ENCODE measurements around the gene EMP1.

The EMP1 gene

DNA sequence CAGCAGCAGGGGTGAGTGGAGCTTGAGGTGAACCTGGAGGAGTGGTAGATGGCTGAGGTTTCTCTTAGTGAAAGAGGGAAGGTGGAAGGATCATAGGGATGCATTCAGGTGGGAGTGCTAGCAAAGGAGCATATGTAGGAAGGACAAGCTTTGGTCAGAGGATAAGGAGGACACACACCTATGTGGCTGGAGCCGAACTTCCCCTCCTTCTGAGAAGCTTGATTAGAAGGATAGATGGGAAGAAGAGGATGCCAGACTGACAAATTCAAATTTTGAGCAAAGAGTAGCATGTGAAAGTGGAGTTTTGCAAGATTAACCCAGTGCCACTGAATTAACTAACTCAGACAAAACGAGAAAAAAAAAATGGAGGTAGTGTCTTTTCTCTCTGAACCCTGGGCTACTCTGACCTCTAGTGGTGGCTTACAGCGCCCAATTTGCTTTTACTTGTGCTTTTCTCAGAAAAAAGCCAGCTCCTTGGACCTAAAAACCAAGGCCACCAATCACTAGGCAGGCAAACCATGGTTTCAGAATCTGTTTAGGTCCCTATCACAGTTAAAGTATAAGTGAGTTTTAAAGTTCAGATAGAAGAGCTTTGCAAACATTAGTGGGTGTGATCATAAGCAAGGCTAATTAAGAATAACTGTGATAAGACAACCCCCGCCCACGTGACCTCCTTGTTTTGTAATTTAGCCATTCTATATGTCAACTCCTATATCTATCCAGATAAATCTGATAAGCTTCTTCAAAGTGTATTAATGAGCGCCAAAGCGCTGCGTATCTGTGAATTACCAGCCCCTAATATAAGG, 15.5 kb downstream of the EMP1 start:
- no peaks in the 10 kb centered on the region for H3K9me3 Mint-ChIP-seq
- H3K27ac Mint-ChIP-seq: no peak overlapping the region
- H3K4me1 Mint-ChIP-seq (ENCODE audit: low read depth): peaks cover 28% of the 10 kb centered on the region
- no peaks in the 10 kb centered on the region for H3K36me3 Mint-ChIP-seq (ENCODE audit: low read depth)
- H3K4me3 Mint-ChIP-seq: no peak overlapping the region
- no peaks in the 10 kb centered on the region for H3K27me3 Mint-ChIP-seq (ENCODE audit: low read depth)

DNA sequence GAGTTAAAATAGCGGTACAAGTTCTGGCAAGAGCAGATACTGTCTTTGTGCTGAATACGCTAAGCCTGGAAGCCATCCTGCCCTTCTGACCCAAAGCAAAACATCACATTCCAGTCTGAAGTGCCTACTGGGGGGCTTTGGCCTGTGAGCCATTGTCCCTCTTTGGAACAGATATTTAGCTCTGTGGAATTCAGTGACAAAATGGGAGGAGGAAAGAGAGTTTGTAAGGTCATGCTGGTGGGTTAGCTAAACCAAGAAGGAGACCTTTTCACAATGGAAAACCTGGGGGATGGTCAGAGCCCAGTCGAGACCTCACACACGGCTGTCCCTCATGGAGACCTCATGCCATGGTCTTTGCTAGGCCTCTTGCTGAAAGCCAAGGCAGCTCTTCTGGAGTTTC, 18.5 kb downstream of the EMP1 start:
- peaks cover 14% of the 10 kb centered on the region for H3K27me3 Mint-ChIP-seq (ENCODE audit: low read depth)
- no peaks in the 10 kb centered on the region for H3K36me3 Mint-ChIP-seq (ENCODE audit: low read depth)
- peaks cover 28% of the 10 kb centered on the region for H3K4me1 Mint-ChIP-seq (ENCODE audit: low read depth)
- H3K27ac Mint-ChIP-seq: no peak overlapping the region
- peaks cover 5% of the 10 kb centered on the region for H3K9me3 Mint-ChIP-seq
- no peak overlapping the region for H3K4me3 Mint-ChIP-seq

DNA sequence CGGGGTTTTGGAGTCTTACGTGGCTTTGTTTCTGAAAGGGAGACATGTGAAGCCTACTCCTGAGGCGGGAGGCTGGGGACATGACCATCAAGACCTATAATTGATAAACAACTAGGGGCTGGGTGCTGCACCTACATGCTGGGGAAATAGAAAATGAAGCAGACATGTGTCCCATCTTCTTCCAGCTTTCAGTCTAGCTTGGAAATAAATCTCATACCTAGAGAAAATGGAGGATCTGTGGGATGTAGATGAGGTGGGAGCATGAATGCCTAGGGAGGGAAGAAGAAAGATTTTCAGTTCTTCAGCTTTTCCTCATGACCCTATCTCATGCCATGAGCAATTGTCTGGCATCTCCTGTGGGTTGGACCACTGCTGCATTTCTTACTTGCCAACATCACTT, 22.1 kb downstream of the EMP1 start:
- Mint-ChIP-seq H3K4me3 (no peak overlapping the region), H3K4me1 (ENCODE audit: low read depth) (peaks cover 2% of the 10 kb centered on the region), H3K36me3 (ENCODE audit: low read depth) (no peaks in the 10 kb centered on the region), H3K27ac (no peak overlapping the region), H3K9me3 (peaks cover 5% of the 10 kb centered on the region), H3K27me3 (ENCODE audit: low read depth) (peaks cover 28% of the 10 kb centered on the region)

DNA sequence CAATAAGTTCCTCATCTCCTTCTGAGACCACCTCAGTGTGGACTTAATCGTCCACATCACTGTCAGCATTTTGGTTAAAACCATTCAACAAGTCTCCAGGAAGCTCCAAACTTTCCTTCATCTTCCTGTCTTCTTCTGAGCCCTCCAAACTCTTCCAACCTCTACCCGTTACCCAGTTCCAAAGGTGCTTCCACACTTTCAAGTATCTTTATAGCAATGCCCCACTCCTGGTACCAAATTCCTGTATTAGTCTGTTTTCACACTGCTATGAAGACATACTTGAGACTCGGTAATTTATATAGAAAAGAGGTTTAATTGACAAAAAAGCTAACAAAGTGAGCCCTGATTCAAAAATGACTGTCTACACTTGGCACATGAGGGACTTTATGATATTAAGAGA, 22.8 kb downstream of the EMP1 start:
- Mint-ChIP-seq H3K4me1 (ENCODE audit: low read depth) (no peaks in the 10 kb centered on the region), H3K36me3 (ENCODE audit: low read depth) (no peaks in the 10 kb centered on the region), H3K9me3 (peaks cover 5% of the 10 kb centered on the region), H3K27ac (no peak overlapping the region), H3K4me3 (no peak overlapping the region), H3K27me3 (ENCODE audit: low read depth) (peaks cover 35% of the 10 kb centered on the region)

DNA sequence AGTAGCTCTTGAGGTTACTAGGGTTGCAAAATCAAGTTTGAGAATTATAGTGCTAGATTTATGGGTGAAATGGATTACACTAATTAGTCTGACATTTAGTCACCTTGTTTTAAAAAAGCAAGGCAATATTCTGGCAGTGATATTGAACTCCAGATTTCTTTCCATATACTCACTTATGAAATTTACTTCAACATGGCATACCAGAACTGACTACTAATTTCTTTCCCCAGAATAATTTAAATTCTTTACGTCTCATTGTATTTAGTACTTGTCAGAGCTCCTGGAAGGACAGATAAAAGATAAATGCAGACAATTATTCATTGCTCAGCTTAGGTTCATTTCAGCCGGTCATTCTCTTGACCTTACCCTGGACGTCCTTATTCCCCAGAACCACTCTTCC, 24.3 kb downstream of the EMP1 start:
- no peaks in the 10 kb centered on the region for H3K36me3 Mint-ChIP-seq (ENCODE audit: low read depth)
- peaks cover 43% of the 10 kb centered on the region for H3K27me3 Mint-ChIP-seq (ENCODE audit: low read depth)
- H3K4me1 Mint-ChIP-seq (ENCODE audit: low read depth): no peaks in the 10 kb centered on the region
- no peak overlapping the region for H3K4me3 Mint-ChIP-seq
- H3K9me3 Mint-ChIP-seq: peaks cover 5% of the 10 kb centered on the region
- H3K27ac Mint-ChIP-seq: no peak overlapping the region

DNA sequence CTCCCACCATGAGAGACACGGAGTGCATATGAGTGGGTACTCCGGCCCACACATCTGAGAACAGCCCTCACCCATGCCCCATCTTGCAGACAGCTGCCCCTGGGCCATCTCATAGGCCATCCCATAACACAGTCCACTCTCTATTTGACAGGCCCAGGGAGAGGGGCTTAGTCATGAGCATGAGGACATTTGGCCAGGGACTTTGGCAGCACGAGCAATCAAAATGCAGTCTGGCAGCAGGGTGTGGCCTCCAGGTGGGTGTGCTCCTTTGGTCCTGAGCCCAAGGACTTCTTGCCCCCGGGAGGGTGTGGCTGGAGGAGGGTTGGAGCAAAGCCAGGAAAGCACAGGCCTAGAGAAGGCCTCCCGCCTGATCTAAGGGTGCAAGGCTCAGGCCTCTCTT, 25.6 kb downstream of the EMP1 start:
- Mint-ChIP-seq H3K4me1 (ENCODE audit: low read depth) (no peaks in the 10 kb centered on the region), H3K36me3 (ENCODE audit: low read depth) (no peaks in the 10 kb centered on the region), H3K27me3 (ENCODE audit: low read depth) (peaks cover 54% of the 10 kb centered on the region)

DNA sequence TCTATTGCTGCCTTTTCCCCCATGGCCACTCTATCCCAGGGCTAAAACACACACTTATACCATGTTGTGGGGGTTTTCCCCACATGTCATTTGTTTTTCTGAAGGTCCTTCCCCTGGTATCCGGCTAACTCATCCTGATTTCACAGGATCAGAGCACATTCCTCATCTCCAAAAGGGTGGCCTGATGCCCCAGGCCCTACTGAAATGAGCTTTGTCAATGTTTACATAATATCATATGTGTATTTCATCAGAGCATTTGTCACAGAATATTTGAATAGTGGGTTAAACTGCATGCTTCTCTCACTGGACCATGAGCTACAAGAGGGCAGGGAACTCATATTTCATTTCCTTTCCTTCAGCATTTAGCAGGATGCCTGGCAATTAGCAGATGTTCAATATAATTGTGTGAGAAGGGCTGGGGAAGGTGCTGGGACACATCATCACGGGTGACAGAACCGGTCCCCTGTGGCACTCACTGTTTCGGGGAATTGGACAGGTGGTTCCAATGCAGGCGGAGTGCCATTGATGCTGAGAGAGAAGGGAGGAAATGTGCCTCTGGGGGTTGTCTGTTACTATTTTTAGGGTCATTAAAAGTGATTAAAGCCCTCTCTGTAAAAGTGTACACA, 26.8 kb downstream of the EMP1 start:
- H3K36me3 Mint-ChIP-seq (ENCODE audit: low read depth): no peaks in the 10 kb centered on the region
- H3K4me3 Mint-ChIP-seq: no peak overlapping the region
- H3K27me3 Mint-ChIP-seq (ENCODE audit: low read depth): peaks cover 58% of the 10 kb centered on the region

More for the DNA sequence above, 25.6 kb downstream of the EMP1 start:
- peaks cover 5% of the 10 kb centered on the region for H3K9me3 Mint-ChIP-seq
- H3K4me3 Mint-ChIP-seq: no peak overlapping the region
- no peak overlapping the region for H3K27ac Mint-ChIP-seq

DNA sequence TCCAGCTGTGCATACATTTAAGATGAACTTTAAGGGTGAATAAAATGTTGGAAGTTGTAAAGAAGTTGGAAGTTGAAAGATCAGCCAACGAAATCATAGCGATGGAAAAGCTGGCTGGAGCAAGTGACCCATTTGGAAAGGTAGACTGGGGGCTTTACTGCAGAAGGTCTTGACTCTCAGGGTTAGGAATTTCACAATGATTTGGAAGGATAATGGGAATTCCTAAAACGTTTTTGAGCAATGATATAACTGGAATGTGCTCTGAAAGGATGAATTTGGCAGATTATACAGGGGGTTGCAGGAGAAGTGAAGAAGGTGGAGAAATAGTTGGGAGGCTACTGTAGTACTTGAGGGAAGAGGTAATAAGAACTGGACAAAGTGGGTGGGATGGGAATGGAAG, 27.4 kb downstream of the EMP1 start:
- H3K27ac Mint-ChIP-seq: no peak overlapping the region
- H3K9me3 Mint-ChIP-seq: peaks cover 5% of the 10 kb centered on the region
- no peaks in the 10 kb centered on the region for H3K36me3 Mint-ChIP-seq (ENCODE audit: low read depth)
- peaks cover 57% of the 10 kb centered on the region for H3K27me3 Mint-ChIP-seq (ENCODE audit: low read depth)
- no peak overlapping the region for H3K4me3 Mint-ChIP-seq
- H3K4me1 Mint-ChIP-seq (ENCODE audit: low read depth): no peaks in the 10 kb centered on the region

More for the DNA sequence above, 26.8 kb downstream of the EMP1 start:
- H3K9me3 Mint-ChIP-seq: peaks cover 5% of the 10 kb centered on the region
- no peak overlapping the region for H3K27ac Mint-ChIP-seq
- no peaks in the 10 kb centered on the region for H3K4me1 Mint-ChIP-seq (ENCODE audit: low read depth)

DNA sequence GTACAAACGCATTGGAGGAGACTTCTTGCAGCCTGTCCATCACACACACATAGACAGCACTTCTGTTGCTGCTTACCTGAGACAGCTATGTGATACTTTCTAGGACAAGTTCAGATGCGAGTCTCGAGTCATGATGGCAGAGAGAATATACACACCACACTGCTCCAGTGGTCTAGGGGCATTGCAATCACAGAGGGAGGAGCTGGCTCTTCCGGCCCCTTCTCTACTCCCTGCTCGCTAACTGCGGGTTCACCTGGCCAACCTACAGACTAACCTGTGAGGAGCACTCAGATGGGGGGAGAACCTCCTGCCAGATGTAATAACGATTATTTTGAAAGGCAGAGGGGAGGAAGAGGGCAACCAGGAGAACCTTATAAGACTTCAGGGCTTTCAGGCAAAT, 30.7 kb downstream of the EMP1 start:
- peaks cover 50% of the 10 kb centered on the region for H3K27me3 Mint-ChIP-seq (ENCODE audit: low read depth)
- H3K27ac Mint-ChIP-seq: no peak overlapping the region
- H3K4me3 Mint-ChIP-seq: no peak overlapping the region
- no peaks in the 10 kb centered on the region for H3K9me3 Mint-ChIP-seq
- no peaks in the 10 kb centered on the region for H3K4me1 Mint-ChIP-seq (ENCODE audit: low read depth)
- H3K36me3 Mint-ChIP-seq (ENCODE audit: low read depth): no peaks in the 10 kb centered on the region

DNA sequence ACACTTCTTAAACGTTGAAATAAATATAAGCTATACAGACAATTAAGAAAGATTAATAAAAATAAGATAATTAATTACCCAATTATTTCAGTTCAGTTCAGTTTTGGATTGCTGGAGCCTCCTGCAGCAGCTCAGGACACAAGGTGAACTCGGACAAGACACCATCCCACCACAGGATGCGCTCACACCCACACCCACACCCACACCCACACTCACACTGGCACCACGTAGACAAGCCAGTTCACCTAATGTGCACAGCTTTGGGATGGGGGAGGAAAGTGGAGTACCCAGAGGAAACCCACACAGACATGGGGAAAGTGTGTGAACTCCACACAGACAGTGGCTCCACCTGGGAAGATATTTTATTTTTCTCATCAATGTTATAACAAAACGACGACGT, 32.1 kb downstream of the EMP1 start:
- H3K27me3 Mint-ChIP-seq (ENCODE audit: low read depth): peaks cover 39% of the 10 kb centered on the region
- H3K36me3 Mint-ChIP-seq (ENCODE audit: low read depth): no peaks in the 10 kb centered on the region
- no peak overlapping the region for H3K4me3 Mint-ChIP-seq

DNA sequence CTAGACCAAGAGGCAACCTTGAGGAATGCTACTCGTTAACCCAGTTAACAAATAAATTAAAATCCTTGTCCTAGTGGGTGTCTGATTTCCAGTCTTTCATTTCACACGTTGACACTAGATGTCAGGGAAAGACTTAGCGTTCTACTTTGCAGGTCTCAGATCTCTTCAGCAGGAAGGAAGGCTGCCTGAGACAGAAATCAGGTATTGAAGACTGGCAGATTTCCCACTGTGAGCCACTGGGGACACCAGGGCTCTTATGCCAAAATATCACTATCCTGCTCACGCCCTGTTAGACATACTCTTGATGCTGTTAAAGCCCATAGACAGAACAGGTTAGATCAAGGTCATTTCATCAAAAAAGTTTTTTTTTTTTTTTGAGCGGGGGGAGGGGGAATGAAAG, 33.0 kb downstream of the EMP1 start:
- H3K27me3 Mint-ChIP-seq (ENCODE audit: low read depth): peaks cover 31% of the 10 kb centered on the region
- no peaks in the 10 kb centered on the region for H3K4me1 Mint-ChIP-seq (ENCODE audit: low read depth)
- no peaks in the 10 kb centered on the region for H3K36me3 Mint-ChIP-seq (ENCODE audit: low read depth)
- no peak overlapping the region for H3K4me3 Mint-ChIP-seq
- H3K27ac Mint-ChIP-seq: no peak overlapping the region
- H3K9me3 Mint-ChIP-seq: no peaks in the 10 kb centered on the region

More for the DNA sequence above, 32.1 kb downstream of the EMP1 start:
- Mint-ChIP-seq H3K9me3 (no peaks in the 10 kb centered on the region), H3K27ac (no peak overlapping the region), H3K4me1 (ENCODE audit: low read depth) (no peaks in the 10 kb centered on the region)

DNA sequence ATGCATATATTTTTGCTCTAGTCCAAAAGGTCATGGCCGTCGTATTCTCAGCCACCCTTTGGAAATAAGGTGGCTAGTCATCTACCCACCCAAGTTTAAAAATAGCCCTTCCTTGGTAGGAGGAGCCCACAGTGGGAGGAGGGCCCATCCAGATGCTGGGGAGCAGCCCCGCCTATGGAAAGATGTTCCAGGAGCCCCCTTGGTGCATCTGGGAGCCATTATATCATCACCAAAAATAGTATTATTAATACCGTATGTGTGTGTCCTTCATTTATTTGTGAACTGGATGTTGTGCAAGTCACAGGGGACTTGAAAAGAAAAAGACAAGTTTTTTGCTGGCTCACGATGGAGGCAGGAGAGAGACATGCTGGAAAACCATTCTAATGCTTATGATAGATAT, 34.0 kb downstream of the EMP1 start:
- no peaks in the 10 kb centered on the region for H3K4me1 Mint-ChIP-seq (ENCODE audit: low read depth)
- H3K27ac Mint-ChIP-seq: no peak overlapping the region
- no peak overlapping the region for H3K4me3 Mint-ChIP-seq
- peaks cover 25% of the 10 kb centered on the region for H3K27me3 Mint-ChIP-seq (ENCODE audit: low read depth)
- no peaks in the 10 kb centered on the region for H3K9me3 Mint-ChIP-seq
- no peaks in the 10 kb centered on the region for H3K36me3 Mint-ChIP-seq (ENCODE audit: low read depth)

DNA sequence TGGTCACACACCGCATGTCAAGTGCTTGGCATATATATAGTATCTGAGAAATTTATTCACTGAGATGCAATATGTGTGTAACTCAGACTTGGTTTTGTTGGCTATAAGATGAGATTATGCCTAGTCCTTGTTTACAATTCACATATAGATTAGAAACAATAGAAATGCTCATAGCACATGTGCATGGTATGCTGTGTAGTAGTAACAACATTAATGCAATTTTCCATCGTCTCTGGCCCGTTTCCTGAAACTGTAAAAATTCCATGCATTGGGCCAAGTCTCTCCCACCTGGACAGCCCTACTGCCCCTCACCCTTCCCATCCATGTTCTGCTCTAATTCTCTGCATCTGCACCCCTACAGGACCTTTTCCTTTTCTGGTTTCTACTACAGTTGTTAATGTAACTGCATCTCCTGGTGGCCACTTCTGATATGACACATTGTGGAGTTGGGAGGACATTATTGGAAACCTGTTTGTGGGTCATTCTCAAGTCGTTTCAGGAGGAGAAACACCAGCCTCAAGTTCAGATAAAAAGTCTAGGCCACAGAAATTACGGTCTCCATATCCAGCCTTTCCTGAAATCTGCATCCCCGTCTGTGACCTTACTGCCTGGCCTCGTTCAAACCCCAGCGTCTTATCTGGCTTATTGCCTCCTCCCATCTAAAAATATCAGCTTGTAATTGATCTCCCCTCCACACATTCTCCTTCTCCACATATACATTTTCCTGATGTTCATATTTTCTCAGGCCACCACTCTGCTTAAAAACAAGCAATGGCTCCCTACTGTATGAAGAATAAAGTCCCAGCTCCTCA, 37.5 kb downstream of the EMP1 start:
- peaks cover 4% of the 10 kb centered on the region for H3K27me3 Mint-ChIP-seq (ENCODE audit: low read depth)
- no peak overlapping the region for H3K27ac Mint-ChIP-seq
- H3K9me3 Mint-ChIP-seq: no peaks in the 10 kb centered on the region
- H3K4me3 Mint-ChIP-seq: no peak overlapping the region
- no peaks in the 10 kb centered on the region for H3K36me3 Mint-ChIP-seq (ENCODE audit: low read depth)
- H3K4me1 Mint-ChIP-seq (ENCODE audit: low read depth): no peaks in the 10 kb centered on the region

DNA sequence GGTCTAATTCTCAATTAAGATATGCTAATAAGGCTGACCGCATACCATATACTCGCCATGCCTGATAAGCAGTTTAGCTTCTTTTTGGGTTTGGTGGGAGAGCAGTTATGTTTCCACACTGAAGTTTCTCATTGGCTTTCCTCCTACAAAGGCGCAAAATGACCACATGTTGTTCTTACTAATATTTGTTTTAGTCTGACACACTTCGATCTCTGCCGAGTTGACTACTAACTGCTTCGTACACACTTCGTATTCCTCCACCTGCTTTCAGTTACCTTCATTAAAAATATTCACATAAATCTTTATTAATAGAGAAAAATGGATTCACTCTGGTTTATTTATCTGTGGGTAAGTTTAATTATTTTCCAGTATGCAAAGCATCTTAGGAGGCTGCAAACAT, 41.7 kb downstream of the EMP1 start:
- Mint-ChIP-seq H3K36me3 (ENCODE audit: low read depth) (no peaks in the 10 kb centered on the region), H3K27me3 (ENCODE audit: low read depth) (peaks cover 28% of the 10 kb centered on the region), H3K4me1 (ENCODE audit: low read depth) (no peaks in the 10 kb centered on the region), H3K27ac (no peak overlapping the region), H3K4me3 (no peak overlapping the region), H3K9me3 (no peaks in the 10 kb centered on the region)

Data from T-helper 1 cell treated with Interleukin-12 subunit alpha and Interleukin-12 subunit beta and Interleukin-4 antibody, amounts not matched to agents 30 μg/mL and 1 μg/mL, for 36 hours (primary cell).